Skeletal muscle cell (primary cell): Measurements from ENCODE around the gene AKR7A3.

Experiments
- DNase-seq: peaks from one replicate; pipeline ENCODE4 v3.0.0-alpha.2; 2010; ENCODE audit warnings: low read depth
- H3K4me3 ChIP-seq: 2 replicates; pipeline ENCODE4 v1.5.1; 2011; ENCODE audit warnings: low read depth, mild to moderate bottlenecking, control low read depth, low read length, moderate library complexity

AKR7A3 gene

DNA sequence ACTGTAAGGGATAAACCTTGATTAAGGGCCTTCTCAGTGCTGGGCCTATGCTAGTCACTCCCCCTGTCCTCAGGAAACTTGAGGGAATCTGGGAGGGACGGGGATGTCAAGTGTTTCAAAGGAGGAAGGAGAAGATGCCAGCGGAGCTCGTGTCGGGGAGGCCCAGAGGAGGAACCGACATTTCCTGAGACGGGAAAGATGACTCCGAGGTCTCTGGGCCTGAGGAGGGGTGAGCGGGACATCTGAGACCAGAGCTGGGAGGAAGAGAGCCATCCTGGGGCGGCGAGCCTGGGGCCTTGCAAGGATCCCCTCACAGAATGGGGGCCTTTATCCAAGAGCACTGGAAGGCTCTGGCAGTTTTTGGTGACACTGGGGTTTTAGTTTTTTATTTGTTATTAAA is 33.9 kb upstream of the AKR7A3 start:
- DNase-seq = no peak
- H3K4me3 ChIP-seq = no peak overlapping the region

DNA sequence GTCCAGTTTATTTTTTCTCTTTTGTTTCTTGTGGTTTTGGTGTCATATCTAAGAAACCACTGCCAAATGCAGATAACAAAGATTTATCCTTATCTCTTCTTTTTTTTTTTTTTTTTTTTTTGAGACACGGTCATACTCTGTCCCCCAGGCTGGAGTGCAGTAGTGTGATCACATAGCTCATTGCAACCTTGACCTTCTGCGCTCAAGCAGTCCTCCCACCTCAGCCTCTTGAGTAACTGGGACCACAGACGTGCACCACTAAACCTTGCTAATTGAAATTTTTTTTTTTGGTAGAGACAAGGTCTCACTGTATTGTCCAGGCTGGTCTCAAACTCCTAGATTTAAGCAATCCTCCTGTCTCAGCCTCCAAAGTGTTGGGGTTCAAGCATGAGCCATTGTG is 32.5 kb upstream of the AKR7A3 start:
- DNase-seq = no peak
- H3K4me3 ChIP-seq = no peak overlapping the region

- DNase-seq = no peak
Observed at GRCh38 chr1:19319196-19319595, 30.6 kb upstream of the AKR7A3 start.

DNA sequence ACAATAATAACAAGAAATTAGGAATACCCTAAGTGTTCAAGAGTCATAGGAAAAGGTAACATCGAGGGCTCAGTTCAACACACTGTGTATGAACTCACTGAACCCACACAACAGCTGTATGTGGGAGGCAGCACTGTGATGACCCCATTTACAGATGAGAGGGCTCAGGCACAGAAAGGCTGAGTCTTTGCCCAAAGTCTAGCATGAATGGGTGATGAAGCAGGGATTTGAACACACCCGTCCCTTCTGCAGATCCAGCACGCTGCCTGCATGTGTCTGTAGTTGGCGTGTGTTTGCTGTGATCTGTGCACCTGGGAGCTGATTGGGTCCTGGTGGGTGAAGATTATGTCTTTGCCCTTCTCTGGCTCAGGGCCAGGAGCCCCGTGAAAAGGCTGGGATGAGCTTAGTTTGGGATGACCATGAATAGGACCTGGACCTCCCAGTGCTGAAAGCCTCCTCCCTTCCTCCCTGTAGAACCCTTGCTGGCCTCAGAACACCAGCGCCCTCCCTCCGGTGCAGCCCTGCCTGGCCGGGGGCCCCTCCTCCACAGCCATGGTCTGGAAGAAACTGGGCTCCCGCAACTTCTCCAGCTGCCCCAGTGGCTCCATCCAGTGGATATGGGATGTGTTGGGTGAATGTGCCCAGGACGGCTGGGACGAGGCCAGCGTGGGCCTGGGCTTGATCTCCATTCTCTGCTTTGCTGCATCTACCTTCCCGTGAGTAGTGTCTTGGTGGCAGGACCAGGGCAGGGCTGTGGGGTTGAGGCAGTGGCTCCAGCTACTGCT is 28.7 kb upstream of the AKR7A3 start:
- no peak for DNase-seq
- no peak overlapping the region for H3K4me3 ChIP-seq

More at GRCh38 chr1:19319196-19319595, 30.6 kb upstream of the AKR7A3 start:
- no peak overlapping the region for H3K4me3 ChIP-seq

GRCh38 chr1:19315378-19316198 is 27.0 kb upstream of the AKR7A3 start:
- H3K4me3 ChIP-seq = no peak overlapping the region
- DNase-seq = no peak

- no peak overlapping the region for H3K4me3 ChIP-seq
- DNase-seq = no peak
Observed at GRCh38 chr1:19313961-19314882, 25.7 kb upstream of the AKR7A3 start.

GRCh38 chr1:19313636-19313959 is 25.0 kb upstream of the AKR7A3 start:
- DNase-seq = no peak
- H3K4me3 ChIP-seq = no peak overlapping the region

GRCh38 chr1:19312782-19313635 is 24.4 kb upstream of the AKR7A3 start:
- no peak for DNase-seq

DNA sequence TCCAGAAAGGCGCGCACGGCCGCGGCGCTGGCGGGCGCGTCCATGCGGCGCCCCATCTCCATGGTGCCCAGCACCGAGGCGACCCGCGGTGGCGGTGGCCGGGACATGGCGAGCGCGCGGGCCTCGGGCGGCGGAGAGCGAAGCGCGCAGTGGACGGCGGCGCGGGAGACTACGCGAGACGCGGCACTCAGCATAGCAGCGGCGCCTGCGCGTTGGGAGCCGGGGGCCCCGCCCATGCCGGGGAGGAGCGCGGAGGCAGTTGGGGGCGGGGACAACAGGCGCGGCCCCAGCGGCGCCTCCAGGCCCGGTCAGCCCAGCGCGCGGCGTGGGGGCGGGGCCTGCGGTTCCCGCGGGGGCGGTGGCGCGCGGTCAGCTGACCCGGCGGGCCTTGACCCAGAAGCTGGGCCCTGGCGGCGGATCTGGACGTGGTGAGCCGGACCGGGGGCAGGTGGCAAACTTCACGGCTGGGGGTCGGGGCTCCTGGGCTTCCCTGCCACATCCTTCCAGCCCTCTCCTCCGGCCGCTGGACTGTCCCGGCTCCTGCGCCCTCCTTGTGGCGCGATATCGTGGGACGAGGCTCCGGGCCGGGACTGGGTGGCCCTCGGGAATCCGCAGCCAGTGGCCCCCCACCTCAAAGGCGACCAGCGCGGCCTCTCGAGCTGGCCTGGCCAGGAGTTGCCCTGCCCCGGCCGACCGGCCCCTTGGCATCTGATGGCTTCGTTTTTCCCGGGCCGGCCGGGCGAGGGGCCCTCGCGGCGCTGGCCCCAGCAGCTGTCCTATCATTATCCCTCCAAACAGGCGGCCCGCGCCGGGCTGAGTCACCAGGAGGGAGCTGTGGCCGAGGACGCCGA is 23.6 kb upstream of the AKR7A3 start, which contains the start of the genes AKR7A2 and SLC66A1:
Gene AKR7A2, minus strand, starts transcription at position 214 of the 851 bp plus-strand sequence. Its CDS starts 20 bp downstream, at position 194.
Gene SLC66A1, plus strand, starts transcription at position 396 of the 851 bp plus-strand sequence. CDS start 5,352 bp downstream, outside the sequence.
- H3K4me3 ChIP-seq = peak within 1 kb of the TSS; percentile 70
- DNase-seq = peak; percentile 68

More at GRCh38 chr1:19312782-19313635, 24.4 kb upstream of the AKR7A3 start:
- H3K4me3 ChIP-seq = peak overlapping the region; percentile 59

- DNase-seq = no peak
- H3K4me3 ChIP-seq = peak overlapping the region; percentile 70
Observed at GRCh38 chr1:19311503-19311930, 22.9 kb upstream of the AKR7A3 start.

- H3K4me3 ChIP-seq = peak overlapping the region; percentile 70
- no peak for DNase-seq
Observed at GRCh38 chr1:19310720-19311502, 22.3 kb upstream of the AKR7A3 start.

DNA sequence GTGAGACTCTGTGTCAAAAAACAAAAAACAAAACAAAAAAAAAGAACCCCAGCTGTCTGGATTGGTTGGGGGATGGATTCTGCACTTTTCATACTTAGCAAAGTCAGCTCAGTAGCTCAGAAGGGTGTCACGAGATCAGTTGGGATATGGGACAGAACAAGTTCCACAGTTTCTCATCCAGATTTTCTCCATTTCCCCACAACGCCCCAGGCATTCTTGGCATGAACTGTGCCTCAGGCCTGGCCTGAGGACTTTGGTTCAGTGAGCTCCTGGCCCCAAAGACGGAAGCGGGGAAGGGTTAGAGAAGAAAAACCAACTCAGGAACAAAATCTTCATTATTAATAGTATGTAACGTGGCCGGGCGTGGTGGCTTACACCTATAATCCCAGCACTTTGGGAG is 21.5 kb upstream of the AKR7A3 start:
- DNase-seq = no peak

DNA sequence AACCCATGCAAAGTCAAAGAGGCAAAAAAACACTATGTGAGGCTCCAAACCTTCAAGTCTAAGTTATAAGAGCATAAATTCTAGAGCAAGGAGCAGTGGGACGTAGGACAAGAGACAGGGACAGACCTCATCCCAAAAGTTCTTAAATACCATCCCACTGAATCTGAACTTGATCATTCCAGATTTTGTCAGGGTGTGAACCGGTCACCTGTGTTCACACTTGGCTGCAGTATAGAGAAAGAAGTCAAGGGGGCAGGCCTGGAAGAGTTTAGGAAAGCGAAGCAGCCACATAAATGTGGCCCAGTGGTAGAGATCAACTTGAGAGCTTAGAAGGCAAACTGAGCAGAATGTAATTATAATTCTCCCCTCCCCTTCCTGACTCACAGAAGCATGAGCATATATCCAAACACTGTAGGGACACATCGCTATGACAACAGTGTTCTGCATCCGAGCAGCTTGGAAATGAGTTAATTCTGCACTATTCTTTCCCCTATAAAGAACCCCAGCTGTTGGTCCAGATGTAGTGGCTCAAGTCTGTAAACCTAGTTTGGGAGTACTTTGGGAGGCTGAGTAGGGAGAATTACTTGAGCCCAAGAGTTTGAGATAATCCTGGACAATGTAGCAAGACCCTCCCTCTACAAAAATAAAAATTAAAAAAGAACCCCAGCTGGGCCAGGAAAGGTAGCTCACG is 20.7 kb upstream of the AKR7A3 start:
- peak; percentile 28 for DNase-seq
- H3K4me3 ChIP-seq = no peak overlapping the region

More for the DNA sequence above, 21.5 kb upstream of the AKR7A3 start:
- H3K4me3 ChIP-seq = no peak overlapping the region

GRCh38 chr1:19308509-19308907 is 19.9 kb upstream of the AKR7A3 start:
- H3K4me3 ChIP-seq = no peak overlapping the region
- DNase-seq = no peak

- DNase-seq = no peak
- no peak overlapping the region for H3K4me3 ChIP-seq
Observed at GRCh38 chr1:19307794-19308508, 19.4 kb upstream of the AKR7A3 start.

DNA sequence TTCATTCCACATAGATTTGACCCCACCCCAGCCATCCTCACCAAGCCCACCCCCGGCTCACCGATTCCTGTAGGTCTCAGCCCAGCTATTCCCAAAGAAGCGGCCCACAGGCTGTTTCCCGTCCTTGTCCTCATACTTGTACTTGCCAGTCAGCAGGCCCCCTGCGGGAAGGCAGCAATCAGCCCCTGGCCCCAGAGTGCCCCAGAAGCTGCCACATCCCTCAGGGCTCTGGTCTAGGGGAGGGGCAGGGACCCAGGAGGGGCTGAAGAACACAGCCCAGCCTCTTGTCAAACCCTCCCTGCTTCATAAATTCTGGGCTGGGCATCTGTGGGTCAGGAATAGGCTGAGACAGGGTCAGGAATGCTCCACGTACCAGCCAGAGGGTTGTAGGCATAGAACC is 18.4 kb upstream of the AKR7A3 start:
- H3K4me3 ChIP-seq = no peak overlapping the region
- no peak for DNase-seq
